ENCODE data around the gene RAI14. TPM values are rescaled to one million over a fixed set of nuclear protein-coding genes. Genes with fewer than 3 reads are reported as not detected.
"Not testable (repeated sequence)": the region's sequence is repeated elsewhere in the genome, so short reads cannot be mapped to it uniquely, and the experiment has no call there.

Gene RAI14
- polyA plus RNA-seq, 3 donors, result 88.2 to 105 (median 97.5) TPM

- DNase-seq (ENCODE audit: extremely low read depth in 1 of 11, low read depth in 9 of 11, low spot score in 4 of 11), result no peak
Observed at GRCh38 chr5:34826347-34826746, 170.2 kb downstream of the RAI14 start.

DNA sequence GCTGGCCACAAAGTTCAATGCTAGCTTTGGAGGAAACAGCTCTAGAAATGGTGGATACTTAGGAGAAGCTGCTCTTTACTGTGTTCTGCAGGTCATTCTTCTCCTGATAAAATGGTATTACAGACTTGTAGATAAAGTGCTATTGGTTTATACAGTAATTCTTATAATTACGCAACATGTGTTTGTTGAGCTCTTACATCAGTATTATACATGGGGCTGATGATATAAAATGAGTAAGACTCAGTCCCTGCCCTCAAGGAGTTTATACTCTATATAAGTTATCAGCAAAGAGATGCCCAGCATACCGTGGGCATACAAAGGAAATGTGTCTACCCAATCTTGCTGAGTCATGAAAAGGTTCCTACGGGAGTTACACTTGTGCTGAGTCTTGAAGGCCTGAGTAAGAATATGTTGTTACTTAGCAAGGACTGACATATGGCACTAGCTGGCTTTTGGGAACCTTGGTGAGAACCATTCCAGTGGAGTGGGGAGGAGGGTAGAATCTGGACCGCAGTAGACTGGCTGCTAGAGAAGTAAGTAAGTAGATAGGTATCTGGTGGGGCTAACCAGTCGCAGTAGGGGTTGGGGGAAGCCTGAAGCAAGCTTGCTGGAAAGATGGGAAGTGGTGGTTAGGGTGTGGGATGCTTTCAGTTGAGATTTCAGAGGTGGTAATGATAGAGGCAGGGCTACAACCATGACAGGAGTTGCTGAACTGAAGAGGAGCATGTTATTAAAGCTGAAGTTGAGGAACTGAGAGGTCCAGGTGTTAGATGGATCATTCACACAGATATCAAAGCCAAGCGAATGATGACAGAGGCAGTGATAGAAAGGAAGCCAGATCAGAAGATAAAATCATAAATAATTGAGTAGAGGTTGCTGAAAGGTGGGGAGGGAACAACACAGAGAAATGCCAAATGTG is 171.7 kb downstream of the RAI14 start:
- no peak for DNase-seq (ENCODE audit: extremely low read depth in 1 of 11, low read depth in 9 of 11, low spot score in 4 of 11)

DNA sequence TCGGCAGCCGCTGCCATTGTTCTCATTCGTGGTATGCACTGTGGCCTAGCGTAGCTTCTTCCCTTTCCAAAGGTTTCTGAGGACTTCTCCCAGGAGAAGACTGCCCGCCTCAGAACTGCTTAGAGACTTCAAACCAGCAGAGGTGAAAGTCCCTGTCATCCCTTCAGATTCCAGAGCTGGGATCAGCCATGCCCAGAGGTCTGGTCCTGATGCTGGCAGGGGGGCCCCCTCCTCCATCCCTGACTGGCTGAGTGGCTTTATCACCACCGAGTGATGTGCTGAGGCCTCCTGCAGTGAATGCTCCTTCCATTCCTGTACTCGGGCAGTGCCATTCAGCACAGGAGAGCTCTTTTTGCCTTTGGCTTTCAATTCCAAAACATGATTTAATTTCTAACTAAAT is 174.7 kb downstream of the RAI14 start:
- DNase-seq (ENCODE audit: extremely low read depth in 1 of 11, low read depth in 9 of 11, low spot score in 4 of 11), result not testable (repeated sequence)

DNA sequence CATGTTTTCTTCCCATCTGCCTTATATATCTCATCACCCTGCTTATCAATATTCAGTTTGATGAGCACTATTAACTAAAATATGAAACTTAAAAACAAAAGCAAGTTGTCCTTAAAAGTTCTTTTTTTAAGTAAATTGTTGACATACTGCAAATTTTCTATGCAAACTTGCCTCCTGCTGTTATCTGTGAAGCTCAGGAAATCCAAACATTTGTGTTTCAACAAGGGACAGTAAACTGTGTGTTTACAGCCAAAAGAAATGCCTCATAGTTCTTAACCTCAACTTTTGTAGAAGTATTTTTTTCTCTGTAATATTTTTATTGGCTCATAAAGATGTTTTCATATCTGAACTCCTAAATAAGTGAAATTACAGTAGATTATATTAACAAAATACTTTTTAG is 175.2 kb downstream of the RAI14 start:
- no peak for DNase-seq (ENCODE audit: extremely low read depth in 1 of 11, low read depth in 9 of 11, low spot score in 4 of 11)

DNA sequence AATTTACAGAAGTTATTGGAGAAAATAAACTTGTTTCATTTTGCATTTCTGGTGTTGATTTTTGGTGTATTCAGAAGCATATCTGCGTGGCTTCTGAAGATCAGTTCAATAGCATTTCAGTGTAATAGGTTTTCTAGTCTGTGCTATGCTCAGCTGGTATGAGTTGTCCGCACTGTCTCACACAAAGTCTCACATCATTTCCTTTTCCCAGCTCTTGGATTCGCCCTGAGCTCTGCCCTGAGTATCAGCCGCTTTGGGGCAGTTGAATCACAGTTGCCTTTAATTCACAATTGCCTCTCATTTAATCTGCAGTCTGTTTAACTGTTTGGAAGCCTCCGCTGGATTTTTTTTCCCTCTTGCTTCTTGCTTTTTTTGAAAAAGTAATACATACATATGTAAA is 176.4 kb downstream of the RAI14 start:
- DNase-seq (ENCODE audit: extremely low read depth in 1 of 11, low read depth in 9 of 11, low spot score in 4 of 11), result no peak

DNA sequence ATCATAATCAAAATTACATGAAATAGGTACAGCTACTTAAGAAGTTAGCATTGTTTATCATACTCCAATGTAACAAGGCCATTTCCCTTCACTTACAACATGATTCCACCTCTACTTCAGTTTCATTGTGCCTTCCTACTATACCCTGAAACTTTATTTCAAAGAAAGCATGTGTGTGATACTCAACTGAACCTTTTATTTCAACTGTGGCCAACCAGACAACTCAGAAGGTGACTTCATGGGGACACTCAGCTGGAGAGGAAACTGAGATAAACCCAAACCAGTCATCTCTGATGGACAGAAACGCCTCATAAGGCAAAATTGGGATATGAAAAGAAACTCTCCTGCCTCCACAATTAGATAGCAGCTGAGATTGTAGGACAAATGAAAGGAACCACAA is 177.0 kb downstream of the RAI14 start:
- no peak for DNase-seq (ENCODE audit: extremely low read depth in 1 of 11, low read depth in 9 of 11, low spot score in 4 of 11)

GRCh38 chr5:34833976-34834793 is 178.1 kb downstream of the RAI14 start:
- DNase-seq (ENCODE audit: extremely low read depth in 1 of 11, low read depth in 9 of 11, low spot score in 4 of 11), result no peak

- no peak for DNase-seq (ENCODE audit: extremely low read depth in 1 of 11, low read depth in 9 of 11, low spot score in 4 of 11)
Observed at GRCh38 chr5:34834794-34835089, 178.6 kb downstream of the RAI14 start.

DNA sequence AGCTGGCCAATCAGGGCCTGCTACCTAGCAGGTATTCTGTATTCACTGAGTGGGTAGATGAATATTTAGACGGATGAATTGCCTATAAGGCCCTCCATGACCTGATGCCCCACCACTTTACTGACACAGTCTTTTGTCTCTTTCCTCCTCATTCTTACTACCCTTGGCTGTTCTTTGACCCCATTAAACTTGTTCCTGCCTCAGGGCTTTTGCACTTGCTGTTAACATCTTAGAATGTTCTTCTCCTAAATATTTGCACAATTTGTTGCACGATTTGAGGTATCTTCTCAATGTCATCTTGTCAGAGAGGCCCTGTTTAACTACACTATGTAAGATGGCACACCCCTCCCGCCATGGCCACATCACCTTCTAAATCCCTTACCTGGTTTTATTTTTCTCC is 179.5 kb downstream of the RAI14 start:
- DNase-seq (ENCODE audit: extremely low read depth in 1 of 11, low read depth in 9 of 11, low spot score in 4 of 11), result no peak

DNA sequence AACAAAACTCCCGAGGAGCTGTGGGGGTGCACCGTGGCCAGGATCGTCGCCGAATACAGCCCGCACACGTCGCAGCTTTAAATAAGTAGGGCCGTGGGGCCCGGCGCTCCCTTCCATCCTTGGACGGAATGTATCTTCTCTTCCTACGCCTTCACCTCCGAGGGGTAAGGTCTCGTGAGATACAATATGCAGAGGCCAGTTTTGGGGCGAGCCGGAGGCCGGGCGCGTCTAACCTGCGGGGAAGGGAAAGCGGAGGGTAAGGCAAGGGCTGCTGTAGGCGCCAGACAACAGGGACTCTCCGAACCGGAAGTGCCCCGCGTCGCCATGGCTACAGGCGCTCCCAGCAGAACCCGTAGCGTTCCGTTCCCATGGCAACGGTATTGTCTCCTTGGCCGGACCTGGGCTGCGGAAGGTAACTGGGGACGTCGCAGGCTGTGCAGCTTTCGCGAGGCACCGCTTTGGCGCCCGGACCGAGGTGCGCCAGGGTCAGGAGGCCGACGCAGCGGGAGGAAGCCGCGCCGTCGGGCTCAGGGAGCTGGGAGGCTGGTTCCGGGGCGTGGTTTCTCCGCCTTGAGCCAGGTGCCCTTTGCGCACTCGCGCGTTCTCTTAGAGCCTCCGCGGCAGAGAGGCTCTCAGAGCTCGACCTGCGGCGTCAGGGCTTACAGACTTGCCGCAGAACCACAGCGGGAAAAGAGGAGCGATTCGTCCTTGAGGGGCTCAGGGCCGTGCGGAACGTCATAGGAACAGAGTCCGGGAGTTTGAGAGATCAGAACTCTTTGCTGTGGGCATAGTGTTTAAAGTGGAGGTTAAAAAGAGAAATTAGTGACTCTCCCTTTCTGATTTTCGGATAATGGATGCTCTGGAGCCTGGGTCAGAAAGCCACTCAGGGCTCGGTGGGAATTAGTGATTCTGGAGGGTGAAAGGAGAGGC is 182.9 kb downstream of the RAI14 start, which contains the start of gene TTC23L:
TSS of gene TTC23L (plus strand) at position 380 of the 930 bp plus-strand sequence. CDS start 1,508 bp downstream, outside the sequence.
- peak; percentile 75 to 92 (median 84) for DNase-seq (ENCODE audit: extremely low read depth in 1 of 11, low read depth in 9 of 11, low spot score in 4 of 11)

- no peak for DNase-seq (ENCODE audit: extremely low read depth in 1 of 11, low read depth in 9 of 11, low spot score in 4 of 11)
Observed at GRCh38 chr5:34841816-34842215, 185.7 kb downstream of the RAI14 start.

DNA sequence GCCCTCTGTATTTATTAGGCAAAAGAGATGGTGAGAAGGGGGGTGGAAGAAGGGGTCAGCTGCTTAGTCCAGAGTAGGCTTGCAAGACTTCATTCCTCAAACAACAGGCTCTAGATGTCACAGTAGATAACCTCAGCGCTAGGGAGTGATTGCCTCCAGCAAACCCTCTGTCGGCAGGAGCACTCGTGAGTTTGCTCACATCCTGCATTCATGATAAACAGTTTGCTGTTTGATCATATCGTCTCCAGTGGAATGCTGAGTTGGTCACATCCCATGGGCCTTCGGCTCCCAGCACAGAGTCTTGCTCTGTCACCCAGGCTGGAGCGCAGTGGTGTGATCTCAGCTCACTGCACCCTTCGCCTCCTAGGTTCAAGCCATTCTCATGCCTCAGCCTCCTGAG is 186.4 kb downstream of the RAI14 start:
- no peak for DNase-seq (ENCODE audit: extremely low read depth in 1 of 11, low read depth in 9 of 11, low spot score in 4 of 11)

DNA sequence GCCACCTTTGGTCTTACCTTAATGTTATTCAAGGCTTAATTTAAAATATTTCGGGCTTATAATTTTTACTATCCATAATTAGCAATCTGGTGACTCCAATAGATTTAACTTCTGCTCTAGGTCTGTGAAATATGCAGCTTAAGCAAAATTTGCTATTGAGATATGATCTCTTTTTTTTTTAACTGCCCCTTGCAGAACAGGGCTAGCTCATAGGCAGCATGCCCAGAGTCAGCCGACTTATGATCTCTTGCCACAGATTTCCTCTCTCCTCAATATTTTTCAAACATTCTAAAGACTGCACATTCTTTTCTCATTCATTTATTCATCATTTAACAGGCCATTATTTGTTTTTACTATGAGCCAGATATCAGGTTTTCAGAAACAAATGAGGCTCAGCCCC is 187.4 kb downstream of the RAI14 start:
- no peak for DNase-seq (ENCODE audit: extremely low read depth in 1 of 11, low read depth in 9 of 11, low spot score in 4 of 11)

DNA sequence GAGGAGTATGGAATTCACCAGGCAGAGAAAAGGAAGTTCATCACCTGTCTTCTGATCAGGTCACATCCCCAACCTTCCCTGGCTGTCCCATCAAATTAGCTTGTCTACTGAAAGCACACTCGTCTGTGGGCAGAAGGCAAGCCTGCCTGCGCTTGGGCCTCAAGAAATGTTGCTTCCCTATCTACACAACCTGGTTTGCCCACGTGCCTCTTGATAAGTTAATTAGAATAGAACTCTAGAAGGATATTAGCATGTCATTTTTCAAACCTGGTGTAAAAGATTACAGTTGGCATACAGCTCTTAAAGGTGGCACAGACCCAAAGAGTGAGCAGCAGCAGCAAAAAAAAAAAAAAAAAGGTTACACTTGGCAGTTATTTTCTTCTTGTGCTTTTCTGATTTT is 188.0 kb downstream of the RAI14 start:
- no peak for DNase-seq (ENCODE audit: extremely low read depth in 1 of 11, low read depth in 9 of 11, low spot score in 4 of 11)

GRCh38 chr5:34844999-34845398 is 188.9 kb downstream of the RAI14 start:
- DNase-seq (ENCODE audit: extremely low read depth in 1 of 11, low read depth in 9 of 11, low spot score in 4 of 11), result no peak

GRCh38 chr5:34847056-34847455 is 190.9 kb downstream of the RAI14 start:
- no peak for DNase-seq (ENCODE audit: extremely low read depth in 1 of 11, low read depth in 9 of 11, low spot score in 4 of 11)

DNA sequence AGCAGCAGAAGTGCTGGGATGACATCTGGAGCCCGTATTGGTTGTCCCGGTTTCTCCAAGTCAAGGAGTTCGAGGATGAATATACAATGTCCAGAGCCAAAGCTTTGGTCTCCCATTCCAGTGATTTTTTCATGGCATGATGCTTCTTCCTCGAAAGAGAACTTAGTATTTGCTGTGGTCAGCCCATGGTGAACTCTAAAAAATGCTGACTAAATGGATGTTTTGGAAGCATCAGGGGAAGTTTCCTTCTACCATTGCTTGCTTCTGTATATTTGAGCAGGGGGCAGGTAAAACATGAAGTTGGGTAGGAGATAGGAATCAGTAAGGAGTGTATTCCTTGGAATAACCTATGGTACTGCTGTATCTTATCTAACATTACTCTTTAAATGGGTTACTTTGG is 191.4 kb downstream of the RAI14 start:
- no peak for DNase-seq (ENCODE audit: extremely low read depth in 1 of 11, low read depth in 9 of 11, low spot score in 4 of 11)

- DNase-seq (ENCODE audit: extremely low read depth in 1 of 11, low read depth in 9 of 11, low spot score in 4 of 11), result no peak
Observed at GRCh38 chr5:34848230-34848629, 192.1 kb downstream of the RAI14 start.

DNA sequence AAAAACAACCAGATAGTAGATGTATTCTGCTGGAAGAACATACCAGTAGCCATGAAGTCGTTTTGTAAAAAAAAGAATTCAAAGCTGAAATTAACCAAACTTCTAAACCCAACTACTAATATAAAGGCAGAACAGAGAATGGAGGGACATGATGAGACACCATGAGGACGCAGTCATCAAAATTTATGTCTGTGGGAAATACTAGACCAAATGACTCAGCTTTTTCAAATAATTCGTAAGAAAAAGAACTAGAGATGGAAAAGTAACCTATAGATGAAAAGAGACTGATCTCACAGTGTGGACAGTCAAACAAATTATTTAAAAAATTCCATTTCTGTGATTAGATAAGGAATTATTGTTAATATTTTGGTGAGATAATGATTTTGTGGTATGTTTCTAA is 193.1 kb downstream of the RAI14 start:
- no peak for DNase-seq (ENCODE audit: extremely low read depth in 1 of 11, low read depth in 9 of 11, low spot score in 4 of 11)

Measured in renal cortex interstitium (tissue), 11 donors.